H9 (cell line): Measurements from ENCODE around the gene P3H3. TPM values are rescaled to one million over a fixed set of nuclear protein-coding genes. Genes with fewer than 3 reads are reported as not detected.

Source experiments
- DNase-seq: peaks from one replicate; pipeline ENCODE4 v3.0.0-alpha.2; 2017
- H2AFZ ChIP-seq: one replicate; pipeline ENCODE4 v1.6.1; 2013; ENCODE audit warnings: mild to moderate bottlenecking, low read length, control low read depth, moderate library complexity
- H2AK5ac ChIP-seq: 2 replicates; pipeline ENCODE4 v1.6.1; 2013; ENCODE audit warnings: low read length, control low read depth, mixed read lengths; ENCODE audit not compliant: insufficient read length
- H2BK120ac ChIP-seq: one replicate; pipeline ENCODE4 v1.6.1; 2013; ENCODE audit warnings: low read depth, mild to moderate bottlenecking, low read length, control low read depth, inconsistent platforms; ENCODE audit not compliant: poor library complexity, severe bottlenecking
- H2BK12ac ChIP-seq: 2 replicates; pipeline ENCODE4 v1.6.1; 2013; ENCODE audit warnings: low read length, control low read depth, mixed read lengths, low read depth; ENCODE audit not compliant: insufficient read length
- H2BK15ac ChIP-seq: 2 replicates; pipeline ENCODE4 v1.6.1; 2013; ENCODE audit warnings: low read depth, low read length, control low read depth
- H2BK20ac ChIP-seq: one replicate; pipeline ENCODE4 v1.6.1; 2013; ENCODE audit warnings: low read depth, mild to moderate bottlenecking, low read length, control low read depth, inconsistent platforms; ENCODE audit not compliant: poor library complexity, severe bottlenecking
- H2BK5ac ChIP-seq: 2 replicates; pipeline ENCODE4 v1.6.1; 2013; ENCODE audit warnings: low read length, control low read depth, mixed read lengths; ENCODE audit not compliant: insufficient read length
- H3K14ac ChIP-seq: 2 replicates; pipeline ENCODE4 v1.6.1; 2013; ENCODE audit warnings: low read length, control low read depth; ENCODE audit not compliant: insufficient read depth
- H3K18ac ChIP-seq: 2 replicates; pipeline ENCODE4 v1.6.1; 2013; ENCODE audit warnings: low read depth, mild to moderate bottlenecking, mixed read lengths, low read length, control low read depth; ENCODE audit not compliant: insufficient read length
- H3K23ac ChIP-seq: 2 replicates; pipeline ENCODE4 v1.6.1; 2013; ENCODE audit warnings: low read length, control low read depth, mixed read lengths, low read depth; ENCODE audit not compliant: insufficient read length
- H3K23me2 ChIP-seq: 2 replicates; pipeline ENCODE4 v1.6.1; 2013; ENCODE audit warnings: low read depth, mild to moderate bottlenecking, mixed read lengths, low read length, control low read depth; ENCODE audit not compliant: insufficient read length, poor library complexity, severe bottlenecking
- H3K27ac ChIP-seq: 2 replicates; pipeline ENCODE4 v1.5.1; 2013; ENCODE audit warnings: low read length, control low read depth, mixed read lengths, low read depth; ENCODE audit not compliant: insufficient read length
- H3K27me3 ChIP-seq: 2 replicates; pipeline ENCODE4 v1.6.1; 2013; ENCODE audit warnings: low read length, control low read depth, inconsistent platforms; ENCODE audit not compliant: insufficient read depth
- H3K4ac ChIP-seq: 2 replicates; pipeline ENCODE4 v1.6.1; 2013; ENCODE audit warnings: low read depth, mild to moderate bottlenecking, control low read depth, inconsistent platforms, low read length, moderate library complexity
- H3K4me1 ChIP-seq: 2 replicates; pipeline ENCODE4 v1.6.1; 2013; ENCODE audit warnings: low read length, control low read depth, inconsistent platforms; ENCODE audit not compliant: insufficient read depth
- H3K4me2 ChIP-seq: 2 replicates; pipeline ENCODE4 v1.6.1; 2013; ENCODE audit warnings: low read length, control low read depth, mixed read lengths; ENCODE audit not compliant: insufficient read length, insufficient read depth
- H3K56ac ChIP-seq: 2 replicates; pipeline ENCODE4 v1.6.1; 2013; ENCODE audit warnings: low read depth, mild to moderate bottlenecking, mixed read lengths, low read length, control low read depth; ENCODE audit not compliant: insufficient read length
- H3K79me1 ChIP-seq: 2 replicates; pipeline ENCODE4 v1.6.1; 2013; ENCODE audit warnings: low read depth, mild to moderate bottlenecking, moderate library complexity, low read length, control low read depth, inconsistent platforms; ENCODE audit not compliant: insufficient read depth, poor library complexity, severe bottlenecking
- H3K79me2 ChIP-seq: 2 replicates; pipeline ENCODE4 v1.6.1; 2013; ENCODE audit warnings: low read length, control low read depth, inconsistent platforms; ENCODE audit not compliant: insufficient read depth
- H3K9ac ChIP-seq: 2 replicates; pipeline ENCODE4 v1.6.1; 2013; ENCODE audit warnings: low read length, control low read depth, mixed read lengths; ENCODE audit not compliant: insufficient read length; ENCODE audit errors: extremely low read depth
- H3K9me3 ChIP-seq: one replicate; pipeline ENCODE4 v1.6.1; 2013; ENCODE audit warnings: low read depth, low read length, inconsistent platforms; ENCODE audit not compliant: control insufficient read depth
- H3T11ph ChIP-seq: one replicate; pipeline ENCODE4 v1.6.1; 2013; ENCODE audit warnings: mild to moderate bottlenecking, low read length, control low read depth, inconsistent platforms
- H4K20me1 ChIP-seq: one replicate; pipeline ENCODE4 v1.6.1; 2013; ENCODE audit not compliant: control insufficient read depth, insufficient read length, insufficient read depth
- H4K5ac ChIP-seq: 2 replicates; pipeline ENCODE4 v1.6.1; 2013; ENCODE audit warnings: low read depth, mild to moderate bottlenecking, mixed read lengths, low read length, control low read depth; ENCODE audit not compliant: insufficient read length
- H4K8ac ChIP-seq: replicated peaks from 2 replicates; pipeline ENCODE4 v1.6.1; 2013; ENCODE audit warnings: low read length, control low read depth, mixed read lengths, low read depth; ENCODE audit not compliant: insufficient read length
- H4K91ac ChIP-seq: 2 replicates; pipeline ENCODE4 v1.6.1; 2013; ENCODE audit warnings: low read depth, mild to moderate bottlenecking, moderate library complexity, mixed read lengths, low read length, control low read depth; ENCODE audit not compliant: insufficient read length
- H3K27ac Mint-ChIP-seq, 3 experiments: 2 replicates in 2 of 3; 3 replicates in 1 of 3; pipeline ENCODE4 v1.8.0; 2020 to 2021; ENCODE audit warnings: mixed read lengths in 3 of 3, mild to moderate bottlenecking in 1 of 3, moderate library complexity in 1 of 3
- H3K27me3 Mint-ChIP-seq: 2 replicates; pipeline ENCODE4 v1.8.0; 2021; ENCODE audit warnings: low read depth, mild to moderate bottlenecking, moderate library complexity, mixed read lengths
- H3K36me3 Mint-ChIP-seq, 3 experiments: 2 replicates in 2 of 3; 3 replicates in 1 of 3; pipeline ENCODE4 v1.8.0; 2020 to 2021; ENCODE audit warnings: low read depth in 3 of 3, mixed read lengths in 3 of 3; ENCODE audit not compliant: insufficient read depth in 1 of 3
- H3K4me1 Mint-ChIP-seq, 2 experiments: 2 replicates each; pipeline ENCODE4 v1.8.0; 2020; ENCODE audit warnings: mixed read lengths in 2 of 2
- H3K4me3 Mint-ChIP-seq, 2 experiments: 2 replicates in 1 of 2; 3 replicates in 1 of 2; pipeline ENCODE4 v1.8.0; 2020 to 2021; ENCODE audit warnings: mild to moderate bottlenecking in 2 of 2, mixed read lengths in 2 of 2, moderate library complexity in 1 of 2
- H3K9me3 Mint-ChIP-seq, 2 experiments: 2 replicates in 1 of 2; 3 replicates in 1 of 2; pipeline ENCODE4 v1.8.0; 2020; ENCODE audit warnings: mild to moderate bottlenecking in 2 of 2, mixed read lengths in 2 of 2, moderate library complexity in 1 of 2
- WGBS: extraction: QIAGEN DNeasy Blood & Tissue Kit; methylation state at CpG from one replicate; pipeline ENCODE4 v1.1.7; 2013; ENCODE audit warnings: missing lambda C conversion rate, low lambda C conversion rate, mixed read lengths; ENCODE audit not compliant: insufficient read length; ENCODE audit errors: extremely low coverage; 5-methylcytosine and 5-hydroxymethylcytosine counted together
- total RNA-seq: library from RNA; stranded (reverse); gene quantifications from 2 replicates; pipeline ENCODE4 v1.2.1, GENCODE V29; 2021
- TF ChIP-seq, protein P1 (sequence below): fragments of 200-600 bp; sonication (generic); conservative IDR thresholded peaks from 3 replicates; pipeline ENCODE4 v1.8.0; 2021; ENCODE audit warnings: antibody characterized with exemption, mild to moderate bottlenecking

Gene P3H3
- total RNA-seq, 1 experiment from 2014 or later: 55.0 TPM

DNA sequence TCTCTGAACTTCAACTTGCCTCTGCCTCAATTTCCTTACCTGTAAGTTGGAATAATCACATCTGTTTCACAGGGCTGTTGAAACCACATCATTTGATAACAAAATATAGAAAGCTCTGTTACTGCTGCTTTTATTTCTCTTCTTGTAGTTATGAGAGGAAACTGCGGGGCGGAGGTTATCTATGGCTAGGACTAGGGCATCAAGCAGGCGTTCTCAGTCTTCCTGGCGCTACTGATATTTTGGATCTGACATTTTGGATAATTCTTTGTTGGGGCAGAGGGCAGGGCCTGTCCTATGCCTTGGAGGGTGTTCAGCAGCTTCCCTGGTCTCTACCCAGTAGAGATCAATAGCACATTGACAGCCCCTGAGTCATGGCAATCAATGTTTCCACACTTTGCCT is 3.9 kb downstream of the P3H3 start:
- no peak overlapping the region for H3K14ac ChIP-seq
- H2AFZ ChIP-seq: no peak overlapping the region
- Mint-ChIP-seq H3K4me3 (no peak overlapping the region), H3K27ac (peak overlapping the region in 1 of 3 experiments; percentile 39; a peak in 2 of 7 replicates), H3K27me3 (peaks cover 2% of the 10 kb centered on the region; the same call in 1 of the 2 replicates), H3K36me3 (peaks cover 36 to 64% (median 59%) of the 10 kb centered on the region in 3 experiments), H3K4me1 (peaks cover 13 to 25% of the 10 kb centered on the region in 2 experiments), H3K9me3 (no peaks in the 10 kb centered on the region)
- H4K20me1 ChIP-seq: peaks cover 2% of the 10 kb centered on the region
- no peak overlapping the region for H3K56ac ChIP-seq
- no peak overlapping the region for H2BK20ac ChIP-seq
- H3K18ac ChIP-seq: no peak overlapping the region
- no peak overlapping the region for H4K5ac ChIP-seq
- H2BK5ac ChIP-seq: no peak overlapping the region
- H3T11ph ChIP-seq: no peak overlapping the region
- no peaks in the 10 kb centered on the region for H3K79me1 ChIP-seq
- H3K4me1 ChIP-seq: peaks cover 2% of the 10 kb centered on the region; the same call in 1 of the 2 replicates
- DNase-seq: no peak
- H2BK12ac ChIP-seq: no peak overlapping the region
- H2AK5ac ChIP-seq: no peak overlapping the region
- no peak overlapping the region for H3K4ac ChIP-seq
- H4K91ac ChIP-seq: no peak overlapping the region
- H3K79me2 ChIP-seq: peaks cover 2% of the 10 kb centered on the region; the same call in 1 of the 2 replicates
- no peak overlapping the region for H3K27ac ChIP-seq
- H4K8ac ChIP-seq: no peak overlapping the region
- no peak overlapping the region for H3K4me2 ChIP-seq
- no CpG with 5 or more reads among the region's 4 CpGs for WGBS
- no peak overlapping the region for H3K23ac ChIP-seq
- H3K9me3 ChIP-seq: no peaks in the 10 kb centered on the region
- no peaks in the 10 kb centered on the region for H3K27me3 ChIP-seq
- no peak overlapping the region for H3K9ac ChIP-seq
- H2BK15ac ChIP-seq: no peak overlapping the region
- TF ChIP-seq, protein P1, sequence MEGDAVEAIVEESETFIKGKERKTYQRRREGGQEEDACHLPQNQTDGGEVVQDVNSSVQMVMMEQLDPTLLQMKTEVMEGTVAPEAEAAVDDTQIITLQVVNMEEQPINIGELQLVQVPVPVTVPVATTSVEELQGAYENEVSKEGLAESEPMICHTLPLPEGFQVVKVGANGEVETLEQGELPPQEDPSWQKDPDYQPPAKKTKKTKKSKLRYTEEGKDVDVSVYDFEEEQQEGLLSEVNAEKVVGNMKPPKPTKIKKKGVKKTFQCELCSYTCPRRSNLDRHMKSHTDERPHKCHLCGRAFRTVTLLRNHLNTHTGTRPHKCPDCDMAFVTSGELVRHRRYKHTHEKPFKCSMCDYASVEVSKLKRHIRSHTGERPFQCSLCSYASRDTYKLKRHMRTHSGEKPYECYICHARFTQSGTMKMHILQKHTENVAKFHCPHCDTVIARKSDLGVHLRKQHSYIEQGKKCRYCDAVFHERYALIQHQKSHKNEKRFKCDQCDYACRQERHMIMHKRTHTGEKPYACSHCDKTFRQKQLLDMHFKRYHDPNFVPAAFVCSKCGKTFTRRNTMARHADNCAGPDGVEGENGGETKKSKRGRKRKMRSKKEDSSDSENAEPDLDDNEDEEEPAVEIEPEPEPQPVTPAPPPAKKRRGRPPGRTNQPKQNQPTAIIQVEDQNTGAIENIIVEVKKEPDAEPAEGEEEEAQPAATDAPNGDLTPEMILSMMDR: no peak
- peaks cover 11% of the 10 kb centered on the region for H3K23me2 ChIP-seq
- H2BK120ac ChIP-seq: no peak overlapping the region
